Lower leg skin (tissue), 4 donors: ENCODE results near the gene TAT. TPM values are rescaled to one million over a fixed set of nuclear protein-coding genes. Genes with fewer than 3 reads are reported as not detected.

Source experiments
- DNase-seq, 2 donors: peaks; one replicate each; pipeline ENCODE4 v3.0.0-alpha.2; 2019; ENCODE audit warnings: low spot score in 2 of 2
- H3K4me3 ChIP-seq: fragments of 200-600 bp; sonication (generic); 2 replicates; pipeline ENCODE4 v1.5.1; 2017; ENCODE audit warnings: mild to moderate bottlenecking, low read depth; ENCODE audit not compliant: poor library complexity, severe bottlenecking
- POLR2A ChIP-seq, 2 donors: fragments of 450-650 bp; IDR thresholded peaks; one replicate each; pipeline ENCODE4 v1.6.1; 2016 to 2017; ENCODE audit warnings: antibody characterized with exemption in 2 of 2, mild to moderate bottlenecking in 1 of 2, moderate library complexity in 1 of 2
- WGBS, 2 donors: methylation state at CpG; one replicate each; pipeline ENCODE4 v1.1.5; 2018; 5-methylcytosine and 5-hydroxymethylcytosine counted together
- intact Hi-C: fragments of 100-400 bp; cut with DNase I; formaldehyde crosslinking; loops from one replicate; pipeline ENCODE4 v1.15.0; 2023; ENCODE audit warnings: low total_unique reads
- total RNA-seq, 4 donors: library from RNA; depleted of rRNA; stranded (reverse); fragments of >200 nt; gene quantifications; one replicate each; pipeline ENCODE4 v1.1.0, GENCODE V29; 2016
- TF ChIP-seq, protein P1 (sequence below), 3 donors: fragments of 450-650 bp; IDR thresholded peaks; one replicate each; pipeline ENCODE4 v1.5.1; 2016; ENCODE audit warnings: antibody characterized with exemption in 3 of 3, mild to moderate bottlenecking in 3 of 3, moderate library complexity in 2 of 3

Gene TAT
- total RNA-seq, 4 donors from 2014 or later = not detected

DNA sequence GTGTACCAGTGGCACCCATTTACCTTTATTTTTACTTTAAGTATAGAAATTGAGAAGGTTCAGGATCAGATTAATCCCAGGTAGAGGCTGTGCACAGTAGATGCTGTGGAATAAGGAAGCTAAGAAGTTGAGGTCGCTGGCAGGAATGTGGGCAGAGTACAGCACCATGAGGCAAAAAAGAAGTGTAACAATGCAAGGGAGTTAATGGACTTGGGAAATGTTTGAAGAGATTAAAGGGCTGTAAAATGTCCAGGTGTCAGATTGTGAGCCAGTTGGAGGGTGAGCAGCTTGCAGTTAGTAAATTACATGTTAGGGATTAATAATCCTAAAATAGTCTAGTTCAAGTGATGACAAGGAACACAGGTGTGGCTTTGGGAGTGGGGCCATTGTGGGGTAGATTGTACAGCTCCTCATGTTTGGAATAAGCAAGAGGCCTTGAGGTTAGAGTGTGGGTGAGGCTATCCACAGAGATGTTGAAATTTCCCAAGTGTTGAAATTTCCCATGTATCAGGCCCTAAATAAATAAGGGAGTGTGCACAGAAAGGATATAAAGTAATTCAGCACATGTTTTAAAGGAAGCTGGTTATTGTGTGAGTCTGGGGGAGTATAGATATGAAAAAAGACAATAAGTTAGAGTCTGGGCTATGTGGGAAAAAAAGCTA lies 21.5 kb downstream of the TAT start:
- 69 to 84% methylated on average over 1 of the region's 1 CpG for WGBS, 2 donors
- DNase-seq = no peak
- TF ChIP-seq, protein P1, sequence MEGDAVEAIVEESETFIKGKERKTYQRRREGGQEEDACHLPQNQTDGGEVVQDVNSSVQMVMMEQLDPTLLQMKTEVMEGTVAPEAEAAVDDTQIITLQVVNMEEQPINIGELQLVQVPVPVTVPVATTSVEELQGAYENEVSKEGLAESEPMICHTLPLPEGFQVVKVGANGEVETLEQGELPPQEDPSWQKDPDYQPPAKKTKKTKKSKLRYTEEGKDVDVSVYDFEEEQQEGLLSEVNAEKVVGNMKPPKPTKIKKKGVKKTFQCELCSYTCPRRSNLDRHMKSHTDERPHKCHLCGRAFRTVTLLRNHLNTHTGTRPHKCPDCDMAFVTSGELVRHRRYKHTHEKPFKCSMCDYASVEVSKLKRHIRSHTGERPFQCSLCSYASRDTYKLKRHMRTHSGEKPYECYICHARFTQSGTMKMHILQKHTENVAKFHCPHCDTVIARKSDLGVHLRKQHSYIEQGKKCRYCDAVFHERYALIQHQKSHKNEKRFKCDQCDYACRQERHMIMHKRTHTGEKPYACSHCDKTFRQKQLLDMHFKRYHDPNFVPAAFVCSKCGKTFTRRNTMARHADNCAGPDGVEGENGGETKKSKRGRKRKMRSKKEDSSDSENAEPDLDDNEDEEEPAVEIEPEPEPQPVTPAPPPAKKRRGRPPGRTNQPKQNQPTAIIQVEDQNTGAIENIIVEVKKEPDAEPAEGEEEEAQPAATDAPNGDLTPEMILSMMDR (IDR thresholded peaks at IDR 0.05) = no peak
- intact Hi-C loops = no loop called here
- H3K4me3 ChIP-seq = no peak overlapping the region

DNA sequence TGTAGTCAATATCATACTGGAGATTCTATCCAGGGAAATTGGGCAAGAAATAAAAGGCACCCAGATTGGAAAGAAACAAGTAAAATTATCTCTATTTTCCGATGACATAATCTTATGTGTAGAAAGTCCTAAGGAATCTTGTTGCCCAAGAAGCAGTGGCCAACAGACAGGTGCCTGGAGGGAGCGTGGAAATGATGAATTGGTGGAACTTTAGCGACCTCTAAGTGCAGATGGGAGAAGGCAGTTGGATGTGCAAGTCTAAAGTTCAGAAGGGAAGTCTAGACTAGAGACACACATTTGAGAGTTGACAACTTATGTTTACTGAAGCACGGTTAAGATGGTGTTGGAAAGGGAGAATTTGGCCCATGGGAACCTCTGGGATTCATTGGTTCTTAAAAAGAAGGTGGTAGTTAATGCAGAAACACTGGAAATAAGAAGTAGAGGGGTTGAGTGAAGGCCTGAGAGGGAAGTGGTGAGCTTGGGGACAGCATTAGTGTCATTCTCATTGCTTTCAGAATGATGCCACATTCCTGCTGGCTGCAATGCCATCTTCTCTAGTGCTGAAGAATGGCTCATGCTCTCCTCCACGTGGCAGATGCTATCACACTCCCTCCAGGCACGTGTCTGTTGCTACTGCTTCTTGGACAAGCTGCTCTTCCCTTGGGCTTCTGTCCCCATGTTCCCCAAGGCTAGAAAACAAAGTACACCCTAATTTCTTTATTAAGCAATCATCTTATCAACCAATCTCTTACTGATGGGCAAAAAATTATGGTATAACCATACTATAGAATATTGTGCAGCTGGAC lies 24.0 kb downstream of the TAT start:
- TF ChIP-seq POLR2A (IDR thresholded peaks at IDR 0.05) = no peak
- TF ChIP-seq, protein P1 (IDR thresholded peaks at IDR 0.05) = no peak

DNA sequence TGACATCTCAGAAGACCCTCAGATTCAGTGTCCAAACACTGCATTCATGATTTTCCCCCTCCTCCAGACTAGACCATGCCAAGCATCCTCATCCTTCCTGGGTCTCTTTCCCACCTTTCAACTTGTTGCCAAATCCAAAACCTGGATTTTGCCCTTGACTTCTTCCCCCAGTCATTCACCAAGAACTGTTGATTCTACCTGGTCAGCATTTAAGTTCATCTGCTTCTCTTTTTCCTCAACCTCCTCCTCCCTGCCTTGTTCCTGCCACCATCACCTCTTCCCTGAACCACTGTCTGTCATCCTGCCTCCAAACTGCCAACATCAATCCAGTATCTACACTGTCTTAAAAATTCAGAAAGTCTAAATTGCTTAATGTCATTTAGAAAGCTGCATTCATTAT lies 29.7 kb downstream of the TAT start:
- no peak overlapping the region for H3K4me3 ChIP-seq
- no peak for TF ChIP-seq POLR2A (IDR thresholded peaks at IDR 0.05)
- TF ChIP-seq, protein P1 (IDR thresholded peaks at IDR 0.05) = no peak
- DNase-seq = no peak
- intact Hi-C loops = no loop called here

More for the DNA sequence above, 24.0 kb downstream of the TAT start:
- intact Hi-C loops = no loop called here
- no peak overlapping the region for H3K4me3 ChIP-seq
- 33 to 41% methylated on average over 6 of the region's 6 CpGs for WGBS, 2 donors
- DNase-seq = no peak

DNA sequence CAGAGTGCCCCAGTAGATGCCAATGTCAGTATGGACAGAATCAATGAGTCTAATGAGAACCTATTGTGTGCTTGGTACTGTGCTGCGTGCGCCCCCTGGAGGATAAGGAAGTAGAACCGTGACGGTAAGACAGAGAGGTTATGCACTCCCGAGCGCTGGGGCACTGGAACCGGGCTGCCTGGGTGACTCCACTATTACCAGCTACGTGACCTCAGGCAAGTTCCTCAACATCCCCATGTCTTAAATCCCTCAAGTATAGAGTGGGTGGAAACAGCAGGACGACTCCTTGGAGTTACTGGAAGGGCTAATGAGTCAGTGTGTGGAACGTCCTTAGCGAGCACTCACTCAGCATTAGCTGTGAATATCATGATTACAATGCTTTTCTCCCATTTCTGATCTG lies 34.5 kb downstream of the TAT start:
- H3K4me3 ChIP-seq = no peak overlapping the region
- TF ChIP-seq POLR2A (IDR thresholded peaks at IDR 0.05) = no peak
- TF ChIP-seq, protein P1 (IDR thresholded peaks at IDR 0.05) = no peak
- intact Hi-C loops = no loop called here
- 21 to 29% methylated on average over 11 of the region's 11 CpGs for WGBS, 2 donors
- no peak for DNase-seq

DNA sequence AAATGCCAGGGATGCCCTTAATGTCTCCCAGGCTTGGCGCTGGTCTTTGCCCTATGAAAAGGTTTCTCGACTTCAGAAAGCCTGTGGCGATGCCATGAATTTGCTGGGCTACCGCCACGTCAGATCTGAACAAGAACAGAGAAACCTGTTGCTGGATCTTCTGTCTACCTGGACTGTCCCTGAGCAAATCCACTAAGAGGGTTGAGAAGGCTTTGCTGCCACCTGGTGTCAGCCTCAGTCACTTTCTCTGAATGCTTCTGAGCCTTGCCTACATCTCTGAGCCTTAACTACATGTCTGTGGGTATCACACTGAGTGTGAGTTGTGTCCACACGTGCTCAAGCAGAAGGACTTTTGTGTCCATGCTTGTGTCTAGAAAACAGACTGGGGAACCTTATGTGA lies 39.2 kb downstream of the TAT start:
- 54 to 61% methylated on average over 6 of the region's 6 CpGs for WGBS, 2 donors

More for the DNA sequence above, 39.2 kb downstream of the TAT start:
- no peak overlapping the region for H3K4me3 ChIP-seq
- intact Hi-C loops = no loop called here
- no peak for TF ChIP-seq POLR2A (IDR thresholded peaks at IDR 0.05)
- TF ChIP-seq, protein P1 (IDR thresholded peaks at IDR 0.05) = no peak
- no peak for DNase-seq
